T-helper 17 cell (primary cell): ENCODE measurements around the gene BCAT1. TPM values are rescaled to one million over a fixed set of nuclear protein-coding genes. Genes with fewer than 3 reads are reported as not detected.
"Not testable (repeated sequence)": the region's sequence is repeated elsewhere in the genome, so short reads cannot be mapped to it uniquely, and the experiment has no call there.

Experiments
- ATAC-seq: fragments of 150-1000 bp; cut with Tn5 transposase; 2 replicates; pipeline ENCODE4 v1.10.0; 2021; ENCODE audit warnings: mild to moderate bottlenecking, moderate library complexity
- DNase-seq, 3 donors: peaks; one replicate each; pipeline versions ENCODE4 v3.0.0 to v3.0.0-alpha.2; 2020 to 2021
- H3K9me3 ChIP-seq: one replicate; pipeline ENCODE4 v1.7.0; 2013; ENCODE audit warnings: low read length, mild to moderate bottlenecking; ENCODE audit not compliant: control insufficient read depth, poor library complexity, severe bottlenecking
- H3K27ac Mint-ChIP-seq: one replicate; pipeline ENCODE4 v1.8.0; 2022; ENCODE audit warnings: mild to moderate bottlenecking, moderate library complexity, mixed read lengths
- H3K27me3 Mint-ChIP-seq: one replicate; pipeline ENCODE4 v1.8.0; 2022; ENCODE audit warnings: mixed read lengths
- H3K36me3 Mint-ChIP-seq: one replicate; pipeline ENCODE4 v1.8.0; 2022; ENCODE audit warnings: low read depth, mixed read lengths
- H3K4me1 Mint-ChIP-seq: one replicate; pipeline ENCODE4 v1.8.0; 2022; ENCODE audit warnings: mild to moderate bottlenecking, mixed read lengths
- H3K4me3 Mint-ChIP-seq: one replicate; pipeline ENCODE4 v1.8.0; 2022; ENCODE audit warnings: mild to moderate bottlenecking, moderate library complexity, mixed read lengths
- total RNA-seq, 4 donors: library from RNA in 2 of 4; stranded (reverse) in 2 of 4; gene quantifications; one replicate each; pipeline ENCODE4 v1.2.3 and lab custom pipeline; 2022 to 2026

The BCAT1 gene
- total RNA-seq, 2 donors from 2014 or later = 1.1 to 1.6 TPM

DNA sequence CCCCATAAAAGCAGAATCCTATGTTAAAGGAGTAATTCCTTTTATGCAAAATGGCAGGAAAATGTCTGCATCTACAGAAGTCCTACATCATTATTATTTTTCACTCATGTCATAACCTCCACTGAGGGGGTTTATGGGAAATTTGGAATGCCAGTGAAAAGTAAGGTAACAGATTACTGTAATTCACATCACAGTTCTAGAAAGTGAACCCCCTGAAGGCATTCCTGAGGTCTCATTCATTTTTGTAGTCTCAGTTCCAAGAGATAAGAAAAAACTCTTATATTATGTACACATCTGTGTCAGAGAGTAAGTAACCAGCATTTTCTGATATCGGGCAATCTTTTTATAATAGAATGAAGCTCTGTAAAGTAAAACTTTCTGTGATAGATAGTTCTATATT, 28.8 kb upstream of the BCAT1 start:
- no peaks in the 10 kb centered on the region for H3K9me3 ChIP-seq
- peaks cover 17% of the 10 kb centered on the region for H3K27me3 Mint-ChIP-seq
- no peak for ATAC-seq
- DNase-seq = no peak
- H3K27ac Mint-ChIP-seq = no peak overlapping the region
- no peaks in the 10 kb centered on the region for H3K4me1 Mint-ChIP-seq
- H3K36me3 Mint-ChIP-seq = no peaks in the 10 kb centered on the region
- no peak overlapping the region for H3K4me3 Mint-ChIP-seq

DNA sequence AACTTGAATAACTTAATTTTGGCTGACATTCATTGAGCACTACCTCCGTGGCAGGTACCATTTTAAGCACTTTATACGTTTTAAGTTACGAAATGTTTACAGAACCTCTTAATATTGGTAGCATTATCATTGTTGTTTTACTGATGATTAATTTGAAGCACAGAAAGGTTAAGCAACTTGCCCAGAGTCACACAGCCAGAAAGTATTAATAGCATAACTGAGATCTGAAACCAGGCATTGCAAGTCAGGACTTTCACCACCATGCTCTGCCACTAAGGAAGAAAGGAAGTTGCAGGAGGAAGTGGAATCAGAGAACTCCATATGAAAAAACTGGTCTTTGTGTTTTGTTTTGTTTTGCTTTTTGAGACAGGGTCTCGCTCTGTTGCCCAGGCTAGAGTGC, 28.2 kb upstream of the BCAT1 start:
- no peak overlapping the region for H3K4me3 Mint-ChIP-seq
- DNase-seq = no peak
- no peaks in the 10 kb centered on the region for H3K4me1 Mint-ChIP-seq

DNA sequence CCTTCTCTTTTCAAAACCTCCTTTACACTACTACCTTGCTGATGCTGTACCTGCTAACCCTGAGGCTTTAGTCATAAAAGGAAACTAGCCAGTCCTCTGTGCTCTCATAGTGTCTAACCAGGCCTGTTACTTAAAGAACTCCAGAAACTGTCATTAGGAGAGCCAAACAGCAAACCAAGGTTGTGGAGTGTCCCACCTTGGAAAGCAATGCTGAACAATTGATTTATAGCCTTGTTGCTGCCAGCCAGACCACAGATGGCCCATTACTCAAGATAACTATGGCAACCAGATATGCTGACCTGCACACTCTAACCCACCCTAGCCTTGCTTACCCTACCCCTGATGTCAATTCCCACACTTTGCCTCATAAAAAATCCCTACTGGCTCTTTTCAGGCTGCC, 26.5 kb upstream of the BCAT1 start:
- no peaks in the 10 kb centered on the region for H3K4me1 Mint-ChIP-seq
- ATAC-seq (no peak), DNase-seq (no peak)
- no peak overlapping the region for H3K4me3 Mint-ChIP-seq
- H3K27ac Mint-ChIP-seq = no peak overlapping the region
- no peaks in the 10 kb centered on the region for H3K36me3 Mint-ChIP-seq
- H3K27me3 Mint-ChIP-seq = peaks cover 17% of the 10 kb centered on the region
- no peaks in the 10 kb centered on the region for H3K9me3 ChIP-seq

More for the DNA sequence above, 28.2 kb upstream of the BCAT1 start:
- no peaks in the 10 kb centered on the region for H3K9me3 ChIP-seq
- Mint-ChIP-seq H3K36me3 (no peaks in the 10 kb centered on the region), H3K27me3 (peaks cover 17% of the 10 kb centered on the region), H3K27ac (no peak overlapping the region)
- no peak for ATAC-seq

DNA sequence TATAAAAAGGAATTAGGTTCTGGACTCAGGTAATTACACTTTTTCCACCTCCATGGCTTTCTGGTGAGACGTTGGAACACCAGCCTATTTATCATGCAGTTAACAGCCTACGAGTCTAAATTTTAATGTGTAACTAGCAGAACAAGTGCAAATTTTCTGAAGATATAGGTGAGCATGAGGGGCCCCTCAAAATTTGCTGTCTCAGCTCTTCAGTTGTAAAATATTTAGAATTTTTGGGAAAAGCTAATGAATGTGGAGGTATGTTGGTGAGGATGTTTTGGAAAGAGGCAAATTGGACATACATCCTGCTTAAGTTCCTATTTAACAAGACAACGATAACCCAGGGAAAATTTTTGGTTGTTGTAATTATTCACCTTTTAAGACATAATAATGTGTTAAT, 25.3 kb upstream of the BCAT1 start:
- H3K27me3 Mint-ChIP-seq = peaks cover 20% of the 10 kb centered on the region
- ATAC-seq (no peak), DNase-seq (no peak)
- H3K4me1 Mint-ChIP-seq = no peaks in the 10 kb centered on the region
- H3K9me3 ChIP-seq = no peaks in the 10 kb centered on the region
- H3K27ac Mint-ChIP-seq = no peak overlapping the region
- no peaks in the 10 kb centered on the region for H3K36me3 Mint-ChIP-seq
- H3K4me3 Mint-ChIP-seq = no peak overlapping the region

DNA sequence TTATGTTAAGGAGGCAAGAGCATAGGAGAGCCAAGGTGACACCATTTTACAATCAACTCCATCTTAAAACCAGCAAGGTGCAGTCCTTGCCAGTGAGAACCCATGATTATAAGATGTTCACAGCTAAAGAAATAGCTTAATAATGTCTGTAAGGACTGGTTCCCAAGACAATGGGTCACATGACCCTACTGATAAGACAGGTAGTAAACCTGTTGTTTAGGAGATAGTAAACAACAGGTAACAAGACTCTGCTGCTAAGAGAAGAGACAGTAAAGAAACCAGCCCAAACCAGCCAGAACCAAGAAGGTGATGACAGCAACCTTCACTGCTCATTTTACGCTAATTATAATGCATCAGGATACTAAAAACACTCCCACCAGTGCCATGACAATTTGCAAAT, 23.2 kb upstream of the BCAT1 start:
- no peaks in the 10 kb centered on the region for H3K4me1 Mint-ChIP-seq
- no peak overlapping the region for H3K4me3 Mint-ChIP-seq
- H3K27me3 Mint-ChIP-seq = peaks cover 15% of the 10 kb centered on the region
- DNase-seq (no peak), ATAC-seq (no peak)
- H3K36me3 Mint-ChIP-seq = no peaks in the 10 kb centered on the region
- no peaks in the 10 kb centered on the region for H3K9me3 ChIP-seq
- H3K27ac Mint-ChIP-seq = no peak overlapping the region

DNA sequence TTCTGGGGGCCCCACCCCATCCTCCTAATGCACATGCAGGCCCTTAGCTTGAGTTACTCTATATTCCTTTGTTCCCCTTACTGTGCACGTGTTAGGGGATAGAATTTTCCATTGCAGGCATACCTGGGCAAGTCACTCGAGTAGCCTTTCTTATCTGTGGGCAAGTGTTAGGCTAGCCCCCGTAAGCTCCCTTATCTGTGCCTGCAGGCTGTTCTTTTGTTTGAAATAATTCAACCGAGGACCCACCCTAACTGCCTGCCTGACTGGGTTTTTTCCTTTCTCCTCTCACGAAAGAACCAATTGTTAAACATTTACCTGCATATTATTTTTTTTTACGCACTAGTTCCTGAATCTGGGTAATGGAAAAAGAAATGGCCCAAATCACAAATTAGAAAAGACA, 21.3 kb upstream of the BCAT1 start:
- DNase-seq (no peak), ATAC-seq (no peak)
- Mint-ChIP-seq H3K27ac (no peak overlapping the region), H3K27me3 (peaks cover 5% of the 10 kb centered on the region), H3K4me3 (no peak overlapping the region), H3K4me1 (no peaks in the 10 kb centered on the region), H3K36me3 (no peaks in the 10 kb centered on the region)
- H3K9me3 ChIP-seq = no peaks in the 10 kb centered on the region

DNA sequence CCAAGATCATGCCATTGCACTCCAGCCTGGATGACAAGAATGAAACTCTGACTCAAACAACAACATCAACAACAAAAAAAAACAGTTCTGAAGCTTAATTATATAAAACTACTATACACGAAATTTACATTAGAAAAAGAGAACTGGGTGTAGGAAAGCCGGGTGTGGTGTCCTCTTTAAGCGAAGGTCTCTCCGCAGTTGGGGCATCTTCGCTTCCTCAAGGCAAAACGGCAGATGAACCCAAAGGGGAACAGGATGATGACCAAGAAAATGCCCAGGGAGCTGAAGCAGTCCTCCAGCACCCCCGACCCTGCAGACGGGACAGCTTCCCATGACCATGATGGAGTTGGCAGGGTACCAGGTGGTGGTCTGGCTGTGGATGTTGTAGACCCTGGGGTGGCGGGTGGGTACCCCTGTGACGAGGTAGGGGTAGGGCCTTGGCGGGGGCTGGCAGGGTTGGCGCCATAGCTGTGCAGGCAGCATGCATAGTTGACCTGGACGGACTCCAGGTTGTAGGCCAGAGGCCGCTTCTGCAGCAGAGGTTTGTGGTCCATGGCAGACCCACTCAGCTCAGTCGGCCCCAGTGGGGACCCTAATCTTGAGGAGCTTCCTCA, 18.2 kb upstream of the BCAT1 start:
- ATAC-seq = no peak
- no peaks in the 10 kb centered on the region for H3K36me3 Mint-ChIP-seq
- H3K4me1 Mint-ChIP-seq = no peaks in the 10 kb centered on the region
- H3K27me3 Mint-ChIP-seq = peaks cover 4% of the 10 kb centered on the region
- H3K4me3 Mint-ChIP-seq = no peak overlapping the region
- DNase-seq = no peak
- H3K27ac Mint-ChIP-seq = no peak overlapping the region
- no peaks in the 10 kb centered on the region for H3K9me3 ChIP-seq

DNA sequence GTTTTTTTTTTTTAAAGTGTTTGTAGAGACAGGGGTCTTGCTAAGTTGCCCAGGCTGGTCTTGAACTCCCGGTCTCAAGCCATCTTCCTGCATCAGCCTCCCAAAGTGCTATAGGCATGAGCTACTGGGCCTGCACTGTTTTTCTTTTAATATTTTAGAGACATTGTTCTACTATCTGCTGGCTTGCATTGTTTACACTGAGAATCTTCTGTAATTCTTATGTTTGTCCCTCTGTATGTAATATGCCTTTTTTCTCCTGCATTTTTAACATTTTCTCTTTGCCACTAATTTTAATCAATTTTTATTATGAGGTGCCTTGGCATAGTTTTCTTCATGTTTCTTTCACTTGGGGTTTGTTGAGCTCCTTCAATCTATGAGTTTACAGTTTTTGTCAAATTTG, 15.4 kb upstream of the BCAT1 start:
- no peak for ATAC-seq
- no peaks in the 10 kb centered on the region for H3K4me1 Mint-ChIP-seq

DNA sequence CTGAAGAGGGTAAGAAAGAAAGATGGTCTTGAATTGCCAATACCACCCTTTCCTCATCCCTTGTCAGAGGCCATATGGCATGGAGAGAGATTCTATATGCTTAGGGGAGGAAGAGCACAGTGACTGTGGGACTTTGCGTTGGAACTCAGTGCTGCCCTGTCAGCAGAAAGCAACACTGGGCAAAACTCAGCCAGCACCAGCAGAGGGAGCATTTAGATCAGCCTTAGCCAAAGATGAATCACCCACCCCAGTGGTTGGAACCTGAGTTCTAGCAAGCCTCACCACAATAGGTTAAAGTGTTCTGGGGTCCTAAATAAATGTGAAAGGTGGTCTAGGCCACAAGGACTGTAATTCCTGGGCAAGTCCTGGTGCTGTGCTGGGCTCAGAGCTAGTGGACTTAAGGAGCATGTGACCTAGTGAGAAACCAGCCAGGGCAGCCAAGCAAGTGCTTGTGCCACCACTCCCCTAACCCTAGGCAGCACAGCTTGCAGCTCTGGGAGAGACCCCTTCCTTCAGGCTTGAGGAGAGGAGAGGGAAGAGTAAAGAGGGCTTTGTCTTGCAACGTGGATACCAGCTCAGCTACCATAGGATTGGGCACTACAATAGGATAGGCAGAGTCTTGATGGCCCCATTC, 11.4 kb upstream of the BCAT1 start:
- Mint-ChIP-seq H3K36me3 (no peaks in the 10 kb centered on the region), H3K4me1 (no peaks in the 10 kb centered on the region), H3K4me3 (no peak overlapping the region), H3K27me3 (peaks cover 41% of the 10 kb centered on the region), H3K27ac (no peak overlapping the region)
- no peak for ATAC-seq
- H3K9me3 ChIP-seq = no peaks in the 10 kb centered on the region
- DNase-seq = no peak

More for the DNA sequence above, 15.4 kb upstream of the BCAT1 start:
- Mint-ChIP-seq H3K27ac (no peak overlapping the region), H3K27me3 (peaks cover 21% of the 10 kb centered on the region), H3K36me3 (no peaks in the 10 kb centered on the region), H3K4me3 (no peak overlapping the region)
- no peaks in the 10 kb centered on the region for H3K9me3 ChIP-seq
- no peak for DNase-seq

DNA sequence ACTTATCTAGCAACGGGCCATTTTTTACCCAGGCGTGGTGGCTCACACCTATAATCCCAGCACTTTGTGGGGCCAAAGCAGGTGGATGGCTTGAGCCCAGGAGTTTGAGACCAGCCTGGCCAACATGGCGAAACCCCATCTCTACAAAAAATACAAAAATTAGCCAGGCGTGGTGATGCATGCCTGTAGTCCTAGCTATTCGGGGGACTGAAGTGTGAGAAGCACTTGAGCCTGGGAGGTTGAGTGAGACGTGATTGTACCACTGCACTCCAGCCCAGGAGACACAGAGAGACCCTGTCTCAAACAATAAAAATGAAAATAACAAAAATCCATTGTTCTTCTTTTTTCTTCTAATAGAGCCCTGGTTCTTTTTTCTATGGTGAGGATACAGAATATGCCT, 7.5 kb upstream of the BCAT1 start:
- H3K27me3 Mint-ChIP-seq = peaks cover 53% of the 10 kb centered on the region
- H3K9me3 ChIP-seq, H3K4me3 Mint-ChIP-seq, H3K36me3 Mint-ChIP-seq, H3K27ac Mint-ChIP-seq, ATAC-seq, DNase-seq, H3K4me1 Mint-ChIP-seq: not testable (repeated sequence)

DNA sequence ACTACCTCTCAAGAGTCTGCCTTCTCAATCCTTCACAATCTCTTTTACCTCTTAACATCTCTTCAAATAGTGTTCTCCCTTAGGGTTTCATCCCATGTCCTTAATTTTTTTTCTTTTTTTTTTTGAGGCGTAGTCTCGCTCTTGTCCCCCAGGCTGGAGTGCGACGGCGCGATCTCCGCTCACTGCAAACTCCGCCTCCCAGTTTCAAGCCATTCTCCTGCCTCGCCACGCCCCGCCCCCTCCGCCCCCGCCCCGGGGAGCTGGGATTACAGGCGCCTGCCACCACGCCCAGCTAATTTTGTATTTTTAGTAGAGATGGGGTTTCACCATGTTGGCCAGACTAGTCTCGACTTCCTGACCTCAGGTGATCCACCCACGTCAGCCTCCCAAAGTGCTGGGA, 7.0 kb upstream of the BCAT1 start:
- no peak for ATAC-seq
- H3K36me3 Mint-ChIP-seq = peaks cover 2% of the 10 kb centered on the region
- no peak for DNase-seq
- H3K9me3 ChIP-seq = no peaks in the 10 kb centered on the region
- H3K4me3 Mint-ChIP-seq = no peak overlapping the region
- H3K4me1 Mint-ChIP-seq = peaks cover 2% of the 10 kb centered on the region
- H3K27ac Mint-ChIP-seq = no peak overlapping the region
- peaks cover 55% of the 10 kb centered on the region for H3K27me3 Mint-ChIP-seq

DNA sequence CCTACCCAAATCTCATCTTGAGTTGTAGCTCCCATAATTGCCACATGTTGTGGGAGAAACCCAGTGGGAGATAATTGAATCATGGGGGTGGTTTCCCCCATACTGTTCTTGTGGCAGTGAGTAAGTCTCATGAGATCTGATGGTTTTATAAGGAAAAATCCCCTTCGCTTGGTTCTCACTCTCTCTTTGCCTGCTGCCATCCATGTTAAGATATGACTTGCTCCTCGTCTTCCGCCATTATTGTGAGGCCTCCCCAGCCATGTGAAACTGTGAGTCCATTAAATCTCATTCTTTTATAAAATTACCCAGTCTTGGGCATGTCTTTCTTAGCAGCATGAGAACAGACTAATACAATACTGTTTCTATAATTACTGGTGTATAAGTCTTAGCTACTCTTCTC, 6.5 kb upstream of the BCAT1 start:
- no peak overlapping the region for H3K4me3 Mint-ChIP-seq
- H3K9me3 ChIP-seq = no peaks in the 10 kb centered on the region
- DNase-seq (no peak), ATAC-seq (no peak)
- H3K4me1 Mint-ChIP-seq = peaks cover 2% of the 10 kb centered on the region
- H3K27ac Mint-ChIP-seq = no peak overlapping the region
- H3K27me3 Mint-ChIP-seq = peaks cover 59% of the 10 kb centered on the region
- peaks cover 2% of the 10 kb centered on the region for H3K36me3 Mint-ChIP-seq

DNA sequence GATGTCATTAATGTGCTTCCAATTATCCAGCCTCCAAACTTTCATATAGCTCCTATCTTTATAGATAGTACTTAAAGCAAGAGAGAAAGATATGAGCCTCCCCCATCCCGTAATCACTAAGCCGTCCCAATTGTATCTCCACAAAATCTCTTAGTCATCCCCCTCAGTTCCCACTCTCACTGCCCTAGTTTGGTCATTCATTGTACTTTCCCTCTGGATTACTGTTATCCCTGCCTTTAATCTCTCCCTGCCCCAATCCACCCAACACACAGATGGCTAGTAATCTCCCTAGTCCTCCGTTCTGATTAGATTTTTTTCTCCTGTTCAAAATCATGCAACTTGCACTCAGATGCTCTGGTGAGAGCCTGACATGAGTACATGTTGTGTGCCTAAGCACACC, 5.4 kb upstream of the BCAT1 start:
- DNase-seq (no peak), ATAC-seq (no peak)
- H3K4me3 Mint-ChIP-seq = no peak overlapping the region
- no peaks in the 10 kb centered on the region for H3K9me3 ChIP-seq
- H3K27me3 Mint-ChIP-seq = peaks cover 61% of the 10 kb centered on the region
- peaks cover 2% of the 10 kb centered on the region for H3K36me3 Mint-ChIP-seq
- peaks cover 4% of the 10 kb centered on the region for H3K4me1 Mint-ChIP-seq
- no peak overlapping the region for H3K27ac Mint-ChIP-seq

DNA sequence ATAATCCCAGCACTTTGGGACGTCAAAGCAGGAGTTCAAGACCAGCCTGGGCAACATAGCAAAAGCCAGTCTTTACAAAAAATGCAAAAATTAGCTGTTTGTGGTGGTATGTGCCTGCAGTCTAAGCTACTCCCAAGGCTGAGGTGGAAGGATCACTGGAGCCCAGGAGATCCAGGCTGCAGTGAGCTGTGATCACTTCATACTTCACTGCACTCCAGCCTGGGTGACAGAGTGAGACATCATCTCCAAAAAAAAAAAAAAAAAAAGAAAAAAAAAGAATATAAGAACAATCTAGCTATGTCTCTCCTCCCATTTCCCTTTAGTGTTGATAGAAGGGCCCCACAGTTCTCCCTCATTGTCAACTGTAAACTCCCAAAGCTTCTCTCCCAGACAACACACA, 3.5 kb upstream of the BCAT1 start:
- H3K9me3 ChIP-seq = no peaks in the 10 kb centered on the region
- Mint-ChIP-seq H3K4me3 (no peak overlapping the region), H3K36me3 (peaks cover 2% of the 10 kb centered on the region), H3K4me1 (peaks cover 21% of the 10 kb centered on the region), H3K27ac (no peak overlapping the region), H3K27me3 (peaks cover 68% of the 10 kb centered on the region)
- DNase-seq (no peak), ATAC-seq (no peak)
